GM18858 (cell line): Measurements from ENCODE around the gene MTAP.
"Not testable (repeated sequence)": the region's sequence is repeated elsewhere in the genome, so short reads cannot be mapped to it uniquely, and the experiment has no call there.

Source experiments
- ATAC-seq: cut with Tn5 transposase; IDR thresholded peaks from one replicate; pipeline ENCODE4 v1.9.1; 2021; ENCODE audit not compliant: unreplicated experiment

The MTAP gene

DNA sequence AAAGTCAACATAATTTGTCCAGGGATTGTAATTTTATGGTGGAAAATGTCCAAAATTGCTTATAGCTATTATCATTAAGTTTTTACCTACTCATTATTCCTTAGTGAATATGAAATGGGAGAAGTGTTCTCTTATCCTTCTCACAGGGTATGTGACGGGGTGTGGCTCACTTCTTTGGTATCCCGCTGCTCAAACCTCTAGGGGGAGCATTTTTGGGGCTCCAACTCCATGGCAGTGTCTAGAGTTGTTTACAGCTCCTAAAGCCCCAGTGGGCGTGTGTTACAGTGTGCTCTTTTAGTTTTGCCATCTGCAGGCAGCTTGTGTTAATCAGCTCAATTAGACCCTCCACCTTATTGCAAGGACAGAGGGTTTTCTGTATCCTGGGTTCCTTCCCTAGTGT lies 102.3 kb downstream of the MTAP start:
- ATAC-seq: no peak

DNA sequence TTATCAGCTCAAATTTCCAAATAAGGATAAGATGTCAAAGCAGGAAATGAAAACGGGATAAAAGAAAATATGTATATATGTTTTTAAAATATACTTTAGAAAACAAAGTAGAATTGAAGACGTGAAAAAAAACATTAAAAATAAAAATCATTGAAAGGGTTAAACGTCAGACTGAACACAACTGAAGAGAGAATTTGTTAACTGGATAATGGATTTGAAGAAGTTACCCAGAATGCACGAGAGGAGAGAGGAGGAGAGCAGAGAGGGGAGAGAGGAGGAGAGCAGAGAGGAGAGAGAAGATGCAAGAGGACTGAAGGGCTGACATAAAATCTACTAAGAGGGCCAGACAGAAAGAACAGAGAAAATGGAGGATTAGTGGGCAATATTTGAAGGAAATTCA lies 103.8 kb downstream of the MTAP start:
- no peak for ATAC-seq

DNA sequence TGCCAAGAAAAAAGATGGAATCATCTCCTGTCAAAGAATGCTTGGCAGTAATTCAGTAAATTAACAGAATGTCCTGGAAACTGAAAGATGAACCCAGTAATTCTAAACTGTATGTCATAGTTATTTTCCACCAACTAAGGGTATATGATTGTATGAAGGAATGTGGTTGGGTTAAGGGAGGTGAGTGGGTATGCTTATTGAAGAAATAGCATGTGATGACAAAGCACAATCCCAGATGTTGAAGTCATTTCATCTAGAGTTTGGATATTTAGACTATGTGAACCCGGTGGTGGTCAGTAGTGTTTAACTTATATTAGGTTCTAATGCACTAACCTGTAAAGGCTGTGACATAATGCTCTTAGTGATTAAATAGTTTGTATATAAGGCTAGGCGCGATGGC lies 104.4 kb downstream of the MTAP start:
- no peak for ATAC-seq

DNA sequence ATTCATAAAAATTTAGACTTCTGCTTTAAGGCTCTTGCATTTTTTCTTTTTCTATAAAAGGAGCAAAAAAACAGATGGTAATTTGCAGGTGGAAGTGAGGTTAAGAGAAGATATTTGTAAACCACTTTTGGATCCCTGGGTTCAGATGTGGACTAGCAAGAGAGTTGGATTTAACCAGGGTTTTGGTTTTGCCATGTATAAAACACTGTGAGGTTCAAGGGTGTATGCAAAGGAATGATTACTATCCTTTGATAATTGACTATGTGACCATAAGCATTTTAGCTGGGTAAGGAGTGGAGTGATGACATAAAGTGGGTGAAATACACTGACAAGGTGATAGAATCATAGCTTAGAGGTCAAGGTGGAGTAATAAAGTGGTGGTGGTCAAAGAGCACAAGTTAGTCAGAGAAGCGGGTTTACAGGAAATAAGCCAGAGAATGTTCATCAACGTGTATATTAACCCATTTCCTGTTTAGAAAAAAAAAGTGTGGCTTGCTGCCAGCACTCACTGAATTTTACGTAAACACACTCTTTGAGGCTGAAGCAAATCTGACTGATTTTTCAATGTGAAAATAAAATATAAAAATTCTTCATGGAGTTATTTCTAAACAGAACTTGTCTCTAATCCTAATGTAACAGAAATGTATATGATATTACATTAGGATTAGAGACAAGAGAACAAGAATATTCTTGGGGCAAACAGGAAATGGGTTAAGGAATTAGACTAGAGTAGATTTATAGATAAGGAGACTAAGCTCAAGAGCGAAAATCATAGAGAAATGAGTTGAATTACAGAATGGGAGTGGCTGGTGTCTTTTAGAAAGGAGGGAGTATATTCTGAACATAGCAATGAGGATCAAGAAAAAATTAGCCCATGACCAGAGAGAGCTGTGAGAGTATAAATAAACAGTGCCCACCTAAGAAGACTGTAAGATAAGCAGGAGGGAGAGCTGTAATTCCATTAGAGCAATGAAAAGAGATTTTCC lies 117.2 kb downstream of the MTAP start:
- ATAC-seq: peak; percentile 81

DNA sequence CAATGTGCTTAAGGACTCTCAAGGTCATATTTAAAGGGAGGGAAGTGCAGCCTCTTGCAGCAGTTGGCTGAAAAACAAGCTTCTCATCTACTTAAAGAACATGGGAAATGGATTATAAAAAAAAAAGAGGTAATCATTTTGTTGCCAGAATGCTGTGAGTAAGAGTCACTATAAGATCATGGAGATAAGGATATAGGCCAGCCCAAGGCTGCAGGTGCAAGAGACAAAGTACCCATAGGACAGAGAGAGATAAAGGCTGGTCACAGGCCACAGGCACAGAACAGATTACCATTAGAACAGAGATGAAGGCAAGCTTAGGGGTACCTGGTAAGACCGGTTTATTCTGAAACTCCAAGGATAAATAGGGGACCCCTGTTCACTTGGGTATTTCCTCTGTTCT lies 121.3 kb downstream of the MTAP start:
- ATAC-seq: no peak

DNA sequence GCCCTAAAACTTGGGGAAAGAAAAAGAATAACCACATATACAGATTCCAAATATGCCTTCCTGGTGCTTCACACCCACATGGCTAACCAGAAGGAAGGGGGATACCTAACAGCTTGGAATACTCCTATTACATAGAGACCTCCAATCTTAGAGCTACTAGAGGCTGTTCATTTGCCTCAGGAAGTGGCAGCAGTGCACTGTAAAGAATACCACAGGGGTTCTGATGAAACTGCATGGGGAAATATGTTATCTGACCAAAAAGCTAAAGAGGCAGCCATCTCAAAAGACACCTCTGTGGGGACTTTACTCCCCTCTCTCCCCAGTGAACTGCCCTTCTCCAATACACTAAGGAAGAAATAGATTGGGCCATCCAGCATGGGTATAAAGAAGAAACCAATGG lies 125.3 kb downstream of the MTAP start:
- ATAC-seq: no peak

DNA sequence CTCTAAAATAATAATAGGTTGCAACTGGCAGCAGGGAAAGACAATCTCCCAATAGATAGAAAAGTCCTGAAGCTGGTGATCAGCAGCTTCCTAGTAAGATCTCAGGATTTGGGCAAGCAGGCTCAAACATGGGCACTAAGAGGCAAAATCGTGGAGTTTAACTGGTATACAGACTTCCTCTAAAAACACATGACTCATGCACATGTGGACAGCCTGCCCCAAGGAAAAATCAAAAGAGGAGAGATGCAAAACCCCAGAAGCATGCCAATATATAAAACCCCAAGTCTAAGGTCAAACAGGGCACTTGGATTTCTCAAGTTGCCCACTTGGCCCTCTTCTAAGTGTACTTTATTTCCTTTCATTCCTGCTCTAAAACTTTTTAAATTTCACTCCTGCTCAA lies 129.0 kb downstream of the MTAP start:
- ATAC-seq: no peak

DNA sequence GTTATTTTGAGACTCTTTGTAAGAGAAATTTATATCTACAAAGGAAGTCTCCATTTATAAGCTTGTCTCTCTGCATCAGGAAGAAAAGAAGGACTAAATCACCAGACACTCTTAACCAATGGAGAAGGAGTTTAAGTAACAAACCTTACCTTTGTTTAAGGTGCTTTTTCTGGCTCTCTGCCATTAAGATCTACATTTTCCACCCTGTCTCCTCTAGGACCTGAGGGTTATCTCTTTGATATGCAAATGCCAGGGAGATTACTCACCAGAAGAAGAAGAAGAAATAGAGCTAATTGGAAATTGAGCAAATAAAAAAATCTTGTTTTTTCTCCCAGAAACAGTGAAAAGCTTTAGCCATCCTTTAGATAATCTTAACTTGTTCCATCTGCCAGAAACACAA lies 130.8 kb downstream of the MTAP start:
- no peak for ATAC-seq

DNA sequence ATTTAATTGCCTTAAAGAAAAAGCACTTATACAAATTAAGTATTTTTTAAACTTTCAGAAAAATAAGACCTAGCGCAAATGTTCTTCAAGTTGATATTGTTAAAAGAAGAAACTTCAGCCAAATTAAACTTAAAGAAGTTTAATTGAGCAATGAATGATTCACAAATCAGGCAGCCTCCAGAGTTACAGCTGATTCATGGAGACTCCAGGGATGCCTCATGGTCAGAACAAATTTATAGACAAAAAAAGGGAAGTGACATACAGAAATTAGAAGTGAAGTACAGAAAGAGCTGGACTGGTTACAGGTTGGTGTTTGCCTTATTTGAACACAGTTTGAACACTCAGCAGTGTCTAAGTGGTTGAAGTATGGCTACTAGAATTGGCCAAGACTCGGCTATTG lies 131.4 kb downstream of the MTAP start:
- ATAC-seq: no peak

DNA sequence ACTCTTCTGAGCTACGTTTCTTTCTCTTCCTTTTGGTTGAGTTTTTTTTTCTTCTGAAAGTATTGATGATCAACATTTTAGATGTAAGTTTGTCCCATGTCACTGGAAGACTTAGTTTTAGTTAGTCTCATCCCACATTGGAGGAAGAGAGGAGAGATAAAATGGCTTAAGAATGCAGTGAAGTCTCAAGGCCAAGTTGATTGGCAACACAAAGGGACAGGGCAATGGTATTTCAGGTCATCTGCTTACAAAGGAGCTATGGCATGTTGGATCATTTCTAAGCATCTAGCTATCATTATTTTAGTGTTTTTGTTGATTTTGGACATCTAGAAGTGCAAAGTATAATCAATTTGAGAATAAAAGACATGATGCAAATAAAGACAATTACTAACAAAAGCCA lies 133.2 kb downstream of the MTAP start:
- no peak for ATAC-seq

DNA sequence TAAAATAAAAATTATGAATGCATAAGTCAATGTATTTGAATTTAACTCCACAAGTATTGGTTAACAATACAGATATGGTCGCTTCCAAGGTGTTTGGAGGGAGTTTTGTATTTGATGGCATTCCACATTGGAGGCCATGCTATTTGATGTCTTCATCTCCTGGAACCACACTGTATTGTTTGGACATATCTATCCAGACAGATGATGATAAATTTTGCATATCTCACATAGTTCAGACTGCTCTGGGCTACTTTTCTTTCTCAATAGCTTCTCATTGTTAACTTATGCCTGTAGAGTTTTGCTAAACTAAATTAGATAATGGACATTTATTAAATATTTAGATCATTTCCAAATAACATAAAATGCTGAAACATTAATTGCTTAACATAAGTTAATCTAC lies 133.7 kb downstream of the MTAP start:
- no peak for ATAC-seq

DNA sequence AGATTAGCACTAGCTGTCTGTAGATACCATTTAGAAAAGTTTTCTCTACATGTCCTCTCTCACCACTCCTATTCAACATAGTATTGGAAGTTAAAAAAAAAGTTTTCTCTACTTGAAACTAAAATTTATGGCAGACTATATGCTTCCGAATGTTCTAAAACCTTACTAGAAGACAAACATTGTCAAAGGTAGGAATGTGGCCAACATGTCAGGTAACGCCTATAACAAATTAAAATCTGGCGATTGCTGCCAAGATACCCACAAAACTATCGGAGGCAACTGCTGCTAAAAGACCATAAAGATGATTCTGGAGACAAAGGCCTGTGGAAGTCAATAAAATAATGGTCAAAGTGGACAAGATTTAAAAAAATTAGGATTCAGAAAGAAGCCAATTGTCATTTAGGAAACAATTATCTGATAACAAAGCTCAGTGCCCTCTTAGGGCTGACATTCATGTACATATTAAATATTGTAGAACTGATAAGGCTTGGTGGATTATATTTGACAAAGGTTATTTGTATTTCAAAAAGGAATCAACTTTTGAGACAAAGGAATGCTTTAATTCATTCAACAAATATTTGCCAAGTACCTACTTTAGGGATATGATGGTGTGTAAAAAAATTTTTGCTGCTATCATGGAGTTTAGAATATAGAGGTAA lies 139.0 kb downstream of the MTAP start:
- ATAC-seq: no peak

DNA sequence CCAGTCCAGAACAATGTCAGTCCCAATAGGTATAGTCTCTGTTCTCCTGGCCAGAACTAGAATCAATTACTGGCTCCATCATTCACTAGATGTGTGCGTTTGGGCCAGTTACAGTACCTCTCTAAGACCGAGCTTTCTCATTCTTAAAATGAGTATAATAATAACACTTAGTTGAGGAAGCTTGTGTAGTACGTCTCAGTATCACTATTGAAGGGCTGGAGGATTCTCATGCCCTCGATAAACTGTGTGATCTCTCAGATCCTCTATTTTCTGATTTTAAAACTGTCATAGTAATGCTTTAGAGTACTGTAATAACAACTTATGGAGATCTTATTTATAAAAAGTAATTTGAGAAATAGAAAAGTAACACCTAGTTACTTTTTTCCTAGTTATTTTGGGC lies 141.0 kb downstream of the MTAP start:
- ATAC-seq: no peak

DNA sequence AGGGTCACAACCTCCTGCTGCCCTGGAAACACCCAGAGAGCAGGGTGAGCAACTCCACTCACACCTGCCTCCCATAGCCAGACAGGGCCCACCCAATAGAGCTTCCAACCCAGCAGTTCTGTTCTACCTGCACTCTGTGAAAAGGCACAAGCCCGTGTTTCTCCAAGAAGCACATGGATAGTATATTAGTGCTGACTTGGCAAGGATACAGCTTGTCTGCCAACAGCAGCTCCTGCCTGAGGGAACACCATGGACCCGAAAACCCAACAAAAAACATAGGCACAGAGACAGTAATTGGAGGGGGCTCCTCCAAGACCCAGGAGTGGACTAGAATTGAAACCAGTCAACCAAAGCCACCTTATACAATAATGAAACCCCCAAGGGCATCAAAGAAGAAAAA lies 143.2 kb downstream of the MTAP start:
- no peak for ATAC-seq

DNA sequence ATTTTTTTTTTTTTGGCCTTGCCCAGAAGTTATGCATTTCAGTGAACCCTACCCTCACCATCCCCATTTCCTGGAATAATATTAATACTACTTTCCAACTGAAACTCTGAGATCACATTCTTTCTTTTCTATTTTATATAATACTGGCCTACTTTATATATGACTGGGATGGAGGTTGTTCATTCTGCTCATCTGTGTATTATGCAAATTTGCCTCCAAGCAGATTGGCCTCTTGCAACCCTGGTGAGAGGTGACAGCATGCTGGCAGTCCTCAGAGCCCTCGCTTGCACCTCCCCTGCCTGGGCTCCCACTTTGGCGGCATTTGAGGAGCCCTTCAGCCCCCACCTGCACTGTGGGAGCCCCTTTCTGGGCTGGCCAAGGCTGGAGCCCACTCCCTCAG lies 156.4 kb downstream of the MTAP start:
- ATAC-seq: no peak

DNA sequence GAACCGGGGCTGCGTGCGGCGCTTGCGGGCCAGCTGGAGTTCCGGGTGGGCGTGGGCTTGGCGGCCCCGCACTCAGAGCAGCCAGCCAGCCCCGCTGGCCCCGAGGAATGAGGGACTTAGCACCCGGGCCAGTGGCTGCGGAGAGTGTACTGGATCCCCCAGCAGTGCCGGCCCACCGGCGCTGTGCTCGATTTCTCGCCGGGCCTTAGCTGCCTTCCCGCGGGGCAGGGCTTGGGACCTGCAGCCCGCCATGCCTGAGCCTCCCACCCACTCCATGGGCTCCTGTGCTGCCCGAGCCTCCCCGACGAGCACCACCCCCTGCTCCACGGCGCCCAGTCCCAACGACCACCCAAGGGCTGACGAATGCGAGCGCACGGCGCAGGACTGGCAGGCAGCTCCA lies 156.8 kb downstream of the MTAP start:
- not testable (repeated sequence) for ATAC-seq

DNA sequence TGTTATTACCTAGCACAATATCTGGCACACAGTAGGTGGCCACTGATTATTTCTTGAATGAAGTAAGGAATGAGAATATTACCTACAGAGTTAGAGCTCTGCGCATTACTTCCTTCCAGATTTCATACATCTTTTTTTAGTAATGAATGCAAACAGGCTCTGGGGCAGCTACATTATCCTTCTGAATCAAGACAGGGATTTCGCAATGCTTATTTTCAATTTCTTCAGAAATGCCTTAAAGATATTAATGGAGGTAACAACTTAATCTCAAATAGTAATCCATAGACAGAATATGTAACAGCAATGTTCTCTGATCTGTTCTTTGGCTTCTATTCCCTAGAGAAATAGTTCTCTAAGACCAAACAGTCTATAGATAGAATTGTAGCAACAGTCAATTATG lies 159.1 kb downstream of the MTAP start:
- ATAC-seq: no peak

DNA sequence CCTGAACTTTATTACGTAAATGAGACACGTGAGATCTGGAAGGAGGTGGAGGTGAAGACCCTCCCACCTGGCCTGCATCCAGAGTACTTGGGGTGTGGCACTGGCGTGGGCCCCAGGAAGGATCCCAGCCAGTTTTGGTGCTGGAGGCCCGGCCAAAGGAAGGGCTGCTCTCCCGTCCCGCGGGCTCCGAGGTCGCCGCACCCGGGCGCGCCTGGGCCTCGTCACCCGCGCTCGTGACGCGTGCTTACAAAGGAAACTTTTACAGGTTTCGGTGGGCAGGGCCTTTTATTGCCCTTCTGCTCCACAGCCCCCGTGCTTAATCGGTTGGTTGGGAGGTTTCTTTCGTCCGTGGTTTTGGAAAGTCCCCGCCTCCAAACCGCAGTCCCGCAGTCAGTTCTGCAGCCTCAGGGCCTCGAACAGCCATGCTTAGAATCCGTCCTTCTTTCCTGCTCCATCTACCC lies 162.5 kb downstream of the MTAP start:
- ATAC-seq: peak; percentile 49

DNA sequence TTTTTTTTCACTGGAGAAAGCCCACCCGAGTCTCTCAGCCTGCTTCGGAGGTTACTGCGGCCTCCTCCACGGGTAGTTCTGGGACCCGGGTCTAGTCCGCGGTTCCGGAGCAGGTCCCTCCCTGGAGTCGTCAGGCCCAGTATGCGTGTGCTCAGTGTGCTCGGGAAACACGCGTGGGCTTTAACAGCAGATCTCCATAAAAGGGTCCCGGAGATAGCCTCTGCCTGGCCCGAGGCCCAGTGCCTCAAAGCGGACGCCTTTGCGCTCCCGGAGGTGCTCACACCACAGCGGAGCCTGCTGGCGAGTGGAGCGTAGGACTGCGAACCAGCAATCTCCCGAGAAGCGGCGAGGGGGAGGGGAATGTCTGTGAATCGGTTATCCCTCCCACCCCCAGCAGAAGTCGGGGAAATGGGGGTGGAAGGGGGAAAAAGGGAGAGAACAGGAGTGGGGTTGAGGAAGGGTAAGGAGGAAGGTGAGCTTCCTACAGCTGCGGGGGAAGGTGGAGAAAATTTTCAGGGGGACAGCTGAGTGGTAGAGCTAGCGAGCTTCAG lies 163.0 kb downstream of the MTAP start:
- peak; percentile 77 for ATAC-seq

DNA sequence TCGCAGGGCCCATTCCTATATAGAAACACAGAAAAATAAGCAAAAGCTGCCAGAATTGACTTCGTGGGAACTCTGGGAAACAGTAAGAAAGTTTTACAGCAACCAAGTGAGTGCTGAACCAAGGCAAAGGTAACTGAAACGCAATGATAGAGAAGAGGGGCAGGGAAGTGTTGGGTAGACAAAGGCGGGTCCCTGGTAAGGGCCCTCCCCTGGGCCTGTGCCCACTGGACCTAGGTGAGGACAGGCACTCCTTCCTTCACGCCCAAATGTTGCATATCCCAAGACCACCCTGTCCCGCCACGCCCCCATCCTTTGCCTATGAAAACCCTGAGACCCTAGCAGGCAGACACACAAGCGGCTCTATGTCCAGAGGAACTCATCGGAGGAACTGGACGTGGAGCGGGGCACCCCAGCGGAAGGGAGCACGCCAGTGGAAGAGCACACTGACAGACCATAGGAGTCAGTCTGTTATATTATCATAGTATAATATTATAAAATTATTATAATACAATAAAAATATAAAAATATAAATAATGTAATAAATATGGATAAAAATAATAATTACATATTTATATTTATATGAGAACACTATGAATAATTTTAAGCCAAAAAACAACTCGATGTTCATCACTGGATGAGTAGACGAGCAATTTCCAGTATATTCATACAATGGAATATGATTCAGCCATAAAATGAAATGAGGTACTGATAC lies 163.9 kb downstream of the MTAP start:
- no peak for ATAC-seq

DNA sequence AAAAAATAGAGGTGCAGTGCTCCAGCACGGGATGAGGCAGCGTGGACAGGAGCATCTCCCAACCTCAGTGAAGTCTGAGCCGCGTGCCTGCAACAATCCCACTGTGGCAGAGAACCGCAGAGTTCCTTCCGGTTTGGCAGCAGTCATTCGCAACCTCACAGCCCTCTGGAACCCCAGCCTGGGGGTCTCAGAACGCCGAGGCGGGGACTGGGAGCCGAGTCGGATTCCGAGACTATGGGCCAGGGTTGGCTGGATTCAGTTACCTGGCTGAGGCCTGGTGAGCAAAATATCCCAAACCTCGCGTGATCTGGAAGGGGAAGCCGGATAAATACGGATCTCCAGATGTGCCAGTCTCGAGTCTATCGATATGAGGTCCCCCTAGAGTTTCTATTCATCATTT lies 164.7 kb downstream of the MTAP start:
- ATAC-seq: no peak
